Endothelial cell of umbilical vein (primary cell): Measurements from ENCODE around the gene TBC1D3D.
"Not testable (repeated sequence)": the region's sequence is repeated elsewhere in the genome, so short reads cannot be mapped to it uniquely, and the experiment has no call there.

ENCODE experiments used
- FOS ChIP-seq: IDR thresholded peaks from 2 replicates; pipeline ENCODE4 v1.6.1; 2011; ENCODE audit warnings: mild to moderate bottlenecking, low read length, moderate library complexity, borderline replicate concordance; ENCODE audit not compliant: insufficient read depth
- MYC ChIP-seq: IDR thresholded peaks from one replicate; pipeline ENCODE4 v1.6.1; 2011; ENCODE audit warnings: mild to moderate bottlenecking, low read depth, low read length
- POLR2A ChIP-seq: IDR thresholded peaks from 2 replicates; pipeline ENCODE4 v1.6.1; 2012; ENCODE audit warnings: low read depth, mild to moderate bottlenecking, control low read depth, low read length
- POLR2AphosphoS5 ChIP-seq: IDR thresholded peaks from 2 replicates; pipeline ENCODE4 v1.6.1; 2012; ENCODE audit warnings: low read depth, mild to moderate bottlenecking, control low read depth, low read length, moderate library complexity; ENCODE audit not compliant: insufficient read depth
- TF ChIP-seq, protein P1 (sequence below), 2 donors: IDR thresholded peaks; 1 replicate in 1 of 2; 2 replicates in 1 of 2; pipeline ENCODE4 v1.5.1; 2011; ENCODE audit warnings: low read length in 2 of 2, mild to moderate bottlenecking in 2 of 2, moderate library complexity in 2 of 2, control low read depth in 1 of 2, inconsistent platforms in 1 of 2, low read depth in 1 of 2; ENCODE audit not compliant: insufficient read depth in 1 of 2; ENCODE audit errors: extremely low read depth in 1 of 2

DNA sequence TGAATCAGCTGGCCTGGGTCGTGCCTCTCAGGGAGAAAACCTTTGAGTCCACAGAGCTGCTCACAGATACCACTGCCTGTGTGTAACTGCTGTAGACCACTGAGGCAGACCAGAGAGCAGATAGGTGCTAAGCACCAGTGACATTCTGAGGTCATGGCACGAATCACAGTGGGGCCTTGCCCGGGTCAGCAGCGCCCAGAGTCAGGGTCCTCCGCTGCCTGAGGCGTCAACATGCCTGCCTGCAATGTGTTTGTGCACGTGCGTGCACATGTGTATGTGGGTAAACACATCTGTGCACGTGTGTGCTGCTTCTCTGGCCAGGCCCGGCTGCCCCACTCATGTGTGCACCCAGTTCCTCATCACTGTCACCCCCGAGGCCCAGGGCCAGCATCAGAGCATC, 14.8 kb upstream of the TBC1D3D start, which contains the start of gene TBC1D3L:
- TF ChIP-seq, protein P1, sequence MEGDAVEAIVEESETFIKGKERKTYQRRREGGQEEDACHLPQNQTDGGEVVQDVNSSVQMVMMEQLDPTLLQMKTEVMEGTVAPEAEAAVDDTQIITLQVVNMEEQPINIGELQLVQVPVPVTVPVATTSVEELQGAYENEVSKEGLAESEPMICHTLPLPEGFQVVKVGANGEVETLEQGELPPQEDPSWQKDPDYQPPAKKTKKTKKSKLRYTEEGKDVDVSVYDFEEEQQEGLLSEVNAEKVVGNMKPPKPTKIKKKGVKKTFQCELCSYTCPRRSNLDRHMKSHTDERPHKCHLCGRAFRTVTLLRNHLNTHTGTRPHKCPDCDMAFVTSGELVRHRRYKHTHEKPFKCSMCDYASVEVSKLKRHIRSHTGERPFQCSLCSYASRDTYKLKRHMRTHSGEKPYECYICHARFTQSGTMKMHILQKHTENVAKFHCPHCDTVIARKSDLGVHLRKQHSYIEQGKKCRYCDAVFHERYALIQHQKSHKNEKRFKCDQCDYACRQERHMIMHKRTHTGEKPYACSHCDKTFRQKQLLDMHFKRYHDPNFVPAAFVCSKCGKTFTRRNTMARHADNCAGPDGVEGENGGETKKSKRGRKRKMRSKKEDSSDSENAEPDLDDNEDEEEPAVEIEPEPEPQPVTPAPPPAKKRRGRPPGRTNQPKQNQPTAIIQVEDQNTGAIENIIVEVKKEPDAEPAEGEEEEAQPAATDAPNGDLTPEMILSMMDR (IDR thresholded peaks at IDR 0.05; ENCODE audit: extremely low read depth in 1 of 2, insufficient read depth in 1 of 2, low read depth in 1 of 2, low read length in 2 of 2), result not testable (repeated sequence)
- not testable (repeated sequence) for TF ChIP-seq POLR2AphosphoS5, POLR2A, FOS, MYC
